K562 treated with DMSO at 1 percent for 12 hours (cell line): ENCODE data around the gene PLPPR4. TPM values are rescaled to one million over a fixed set of nuclear protein-coding genes. Genes with fewer than 3 reads are reported as not detected.

Source experiments
- total RNA-seq: library from RNA; unstranded; fragments of 300-600 nt; gene quantifications from 2 replicates; pipeline ENCODE4 v1.2.3, GENCODE V29; 2022; ENCODE audit not compliant: insufficient read depth

The PLPPR4 gene, protein sequence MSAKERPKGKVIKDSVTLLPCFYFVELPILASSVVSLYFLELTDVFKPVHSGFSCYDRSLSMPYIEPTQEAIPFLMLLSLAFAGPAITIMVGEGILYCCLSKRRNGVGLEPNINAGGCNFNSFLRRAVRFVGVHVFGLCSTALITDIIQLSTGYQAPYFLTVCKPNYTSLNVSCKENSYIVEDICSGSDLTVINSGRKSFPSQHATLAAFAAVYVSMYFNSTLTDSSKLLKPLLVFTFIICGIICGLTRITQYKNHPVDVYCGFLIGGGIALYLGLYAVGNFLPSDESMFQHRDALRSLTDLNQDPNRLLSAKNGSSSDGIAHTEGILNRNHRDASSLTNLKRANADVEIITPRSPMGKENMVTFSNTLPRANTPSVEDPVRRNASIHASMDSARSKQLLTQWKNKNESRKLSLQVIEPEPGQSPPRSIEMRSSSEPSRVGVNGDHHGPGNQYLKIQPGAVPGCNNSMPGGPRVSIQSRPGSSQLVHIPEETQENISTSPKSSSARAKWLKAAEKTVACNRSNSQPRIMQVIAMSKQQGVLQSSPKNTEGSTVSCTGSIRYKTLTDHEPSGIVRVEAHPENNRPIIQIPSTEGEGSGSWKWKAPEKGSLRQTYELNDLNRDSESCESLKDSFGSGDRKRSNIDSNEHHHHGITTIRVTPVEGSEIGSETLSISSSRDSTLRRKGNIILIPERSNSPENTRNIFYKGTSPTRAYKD
- not detected in 2 replicates for total RNA-seq

DNA sequence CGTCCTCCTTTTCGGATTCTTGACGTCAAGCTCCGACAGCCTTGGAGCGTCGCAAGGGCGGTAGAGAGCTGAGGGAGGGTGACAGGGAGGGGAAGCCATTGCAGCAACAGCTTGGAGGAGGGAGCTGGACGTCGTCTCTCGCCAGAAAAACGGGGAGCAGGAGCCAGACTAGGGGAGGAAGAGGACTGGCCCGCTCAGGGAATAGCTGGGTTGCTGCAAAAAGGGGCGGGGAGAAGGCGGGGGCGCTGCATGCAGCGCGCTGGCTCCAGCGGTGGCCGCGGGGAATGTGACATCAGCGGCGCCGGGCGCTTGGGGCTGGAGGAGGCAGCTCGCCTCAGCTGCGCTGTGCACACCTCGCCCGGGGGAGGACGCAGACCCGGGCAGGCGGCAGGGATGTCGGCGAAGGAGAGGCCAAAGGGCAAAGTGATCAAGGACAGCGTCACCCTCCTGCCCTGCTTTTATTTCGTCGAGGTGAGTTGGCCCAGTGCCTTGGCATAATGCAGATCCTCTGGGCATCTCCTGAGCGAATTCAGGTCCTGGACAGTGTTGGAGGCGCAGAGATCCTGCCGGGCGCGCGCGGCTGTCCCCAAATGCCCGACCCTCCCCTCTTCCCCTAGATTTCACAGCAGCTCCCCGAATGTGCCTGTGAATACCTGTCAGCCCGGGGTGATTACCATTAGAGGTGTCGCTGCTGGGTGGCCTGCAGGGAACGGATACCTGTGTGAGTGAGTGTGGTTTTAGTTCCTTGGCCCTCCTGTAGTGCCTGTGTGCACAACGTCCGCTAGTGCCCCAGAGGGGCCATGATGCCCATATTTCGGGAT is at the start of gene PLPPR4:
Gene PLPPR4 (plus strand): TSS at position 292 of the 821 bp plus-strand sequence. CDS start 102 bp downstream, at position 394.

